ENCODE results near the gene RALB. TPM values are rescaled to one million over a fixed set of nuclear protein-coding genes. Genes with fewer than 3 reads are reported as not detected.
A peak's percentile ranks its signal among the peaks of the same experiment; 100 is the strongest.
"Not testable (repeated sequence)": the region's sequence is repeated elsewhere in the genome, so short reads cannot be mapped to it uniquely, and the experiment has no call there.

RALB gene
- polyA plus RNA-seq, 4 donors, result 76.2 to 95.8 (median 85.8) TPM

DNA sequence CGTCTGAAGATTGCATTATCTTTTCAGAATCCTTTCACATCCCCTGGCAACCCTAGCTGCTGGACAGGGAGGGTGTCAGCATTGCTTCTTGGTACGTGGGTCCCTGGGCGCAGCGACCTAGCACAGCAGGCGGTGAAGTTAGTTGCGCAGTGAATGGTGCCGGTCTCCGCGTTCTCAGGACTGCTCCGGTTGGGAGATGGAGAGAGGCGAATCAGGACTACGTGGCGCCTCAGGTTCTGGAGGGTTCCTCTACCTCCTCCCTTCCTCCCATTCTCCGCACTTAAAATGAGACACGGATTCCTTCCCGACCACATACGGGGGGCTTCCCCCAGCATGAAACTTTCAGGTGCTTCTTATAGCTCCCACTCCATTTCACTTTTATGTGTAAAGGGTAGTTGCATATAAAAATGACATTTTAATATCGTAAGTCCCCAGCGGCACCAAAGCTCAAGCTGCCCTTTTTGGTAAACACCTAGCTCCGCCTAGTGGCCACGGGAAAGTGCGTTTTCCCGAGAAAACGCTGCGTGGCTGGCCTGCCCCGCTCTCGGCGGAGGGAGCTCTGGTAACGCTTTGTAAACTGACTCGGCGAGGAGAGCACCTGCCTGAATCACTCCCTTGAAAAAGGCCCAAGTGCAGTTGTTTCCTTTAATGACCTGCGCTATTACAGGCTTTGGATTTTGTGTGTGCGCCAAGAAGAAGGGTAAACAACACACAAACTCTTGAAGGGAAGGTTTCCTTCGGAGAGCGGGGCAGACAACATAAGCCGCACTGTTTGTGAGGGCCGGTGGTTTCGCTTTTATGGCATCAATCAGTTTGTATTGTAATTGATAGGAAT lies 60.4 kb downstream of the RALB start:
- DNase-seq (ENCODE audit: low read depth in 4 of 4, low spot score in 3 of 4), result peak; percentile 78 to 83 (median 79)

DNA sequence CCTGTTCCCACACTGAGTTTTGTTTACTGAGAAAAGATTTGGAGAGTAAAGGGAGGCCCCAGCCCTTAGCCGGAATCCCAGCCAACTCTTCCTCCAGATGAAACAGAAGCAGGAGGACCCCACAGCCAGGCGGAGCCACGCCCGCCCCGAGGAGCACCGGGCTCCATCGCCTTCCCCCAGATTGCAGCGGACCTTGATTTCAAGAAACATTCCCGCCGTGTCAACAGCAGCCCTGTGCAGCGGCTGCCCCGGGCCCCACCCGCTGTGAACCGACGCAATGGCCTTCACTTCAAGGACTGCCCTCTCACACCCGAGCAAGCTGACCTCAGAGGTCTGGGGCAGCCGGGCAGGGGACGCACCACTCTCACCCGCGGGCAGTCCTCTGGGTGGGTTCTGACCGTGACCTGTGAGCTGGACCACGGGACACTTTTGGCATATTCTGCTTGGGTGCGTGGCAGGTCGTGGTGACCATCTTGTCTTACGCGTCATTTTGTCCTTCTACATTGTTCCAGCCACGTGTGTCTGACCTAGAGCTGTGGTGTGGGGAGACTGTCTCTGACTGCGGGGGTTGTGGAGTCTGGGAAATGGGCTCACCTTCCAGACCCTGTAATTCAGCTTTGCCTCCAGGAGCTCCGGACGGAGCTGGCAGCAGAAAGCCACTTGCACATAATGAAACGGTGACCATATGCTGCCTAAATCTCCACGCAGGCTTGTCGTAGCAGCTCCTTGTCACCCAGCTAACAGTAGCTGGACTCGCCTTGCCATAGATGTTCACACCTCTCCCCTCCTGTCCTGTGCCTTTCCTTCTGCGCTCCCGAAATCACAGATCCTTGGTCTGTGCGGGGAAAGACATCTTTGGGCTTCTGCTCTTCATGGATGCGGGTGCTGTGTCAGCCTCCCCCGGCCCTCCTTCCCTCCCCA lies 61.3 kb downstream of the RALB start:
- DNase-seq (ENCODE audit: low read depth in 4 of 4, low spot score in 3 of 4), result no peak

DNA sequence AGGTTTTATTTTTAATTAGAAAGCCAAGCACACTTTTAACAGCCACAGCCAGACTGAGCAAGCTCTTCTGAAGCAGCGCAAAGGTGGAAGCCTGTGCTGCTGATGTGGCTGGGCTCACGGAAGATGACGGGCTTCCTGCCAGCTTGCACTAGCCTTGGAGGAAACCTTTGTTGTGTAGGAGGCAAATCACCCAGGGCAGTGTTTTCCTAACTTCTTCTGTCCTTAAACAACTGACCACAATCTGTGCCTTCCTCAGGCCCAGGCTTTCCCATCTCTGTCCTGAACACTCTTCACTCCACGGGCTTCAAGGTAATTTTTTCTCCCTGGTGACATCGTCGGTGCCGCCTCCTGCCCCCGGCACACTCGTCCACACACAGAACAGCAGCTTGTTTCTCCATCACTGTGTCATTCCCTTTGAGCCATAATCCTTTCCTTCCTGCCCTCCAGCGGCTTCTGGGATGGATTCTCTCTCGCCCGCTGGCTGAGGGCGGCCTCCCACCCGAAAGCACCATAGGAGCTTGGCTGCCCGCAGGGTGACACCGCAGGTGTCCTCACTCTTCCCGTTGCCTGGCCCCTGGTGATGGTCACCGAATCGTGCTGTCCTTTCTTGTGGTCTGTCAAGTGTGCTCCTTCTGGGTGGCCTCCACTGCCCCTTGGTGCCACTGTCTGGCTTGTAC lies 62.2 kb downstream of the RALB start:
- DNase-seq (ENCODE audit: low read depth in 4 of 4, low spot score in 3 of 4), result no peak

DNA sequence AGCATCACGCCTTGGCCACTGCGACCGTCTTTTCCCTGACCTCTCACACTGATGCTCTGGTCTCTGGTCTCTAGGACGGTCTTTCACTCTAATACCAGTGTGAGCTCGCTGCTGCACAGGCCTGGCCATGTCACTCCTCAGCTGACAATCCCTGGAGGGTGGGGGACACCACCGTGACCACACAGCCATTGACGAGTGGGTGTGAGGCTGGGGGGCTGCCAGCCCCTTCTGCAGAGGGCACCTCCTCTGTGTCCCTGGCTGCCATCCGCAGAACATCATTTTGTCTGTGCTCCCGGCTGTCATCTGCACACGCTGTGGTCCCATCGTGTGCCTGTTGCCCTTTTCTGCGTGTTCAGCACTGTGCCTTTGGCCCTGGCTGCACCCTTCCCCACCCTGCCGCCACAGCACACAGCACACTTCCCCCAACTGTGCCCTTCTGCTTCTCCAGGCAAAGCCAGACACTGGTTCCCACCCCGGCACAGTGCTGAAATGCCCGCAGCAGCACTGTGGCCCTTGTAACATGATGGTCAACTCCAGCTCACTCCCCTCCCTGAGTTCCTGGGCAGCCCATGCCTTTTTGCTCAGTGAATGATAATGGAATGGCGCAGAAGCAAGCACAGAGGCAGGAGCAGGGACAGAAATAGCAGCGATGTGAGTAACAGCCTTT lies 62.8 kb downstream of the RALB start:
- DNase-seq (ENCODE audit: low read depth in 4 of 4, low spot score in 3 of 4), result no peak

DNA sequence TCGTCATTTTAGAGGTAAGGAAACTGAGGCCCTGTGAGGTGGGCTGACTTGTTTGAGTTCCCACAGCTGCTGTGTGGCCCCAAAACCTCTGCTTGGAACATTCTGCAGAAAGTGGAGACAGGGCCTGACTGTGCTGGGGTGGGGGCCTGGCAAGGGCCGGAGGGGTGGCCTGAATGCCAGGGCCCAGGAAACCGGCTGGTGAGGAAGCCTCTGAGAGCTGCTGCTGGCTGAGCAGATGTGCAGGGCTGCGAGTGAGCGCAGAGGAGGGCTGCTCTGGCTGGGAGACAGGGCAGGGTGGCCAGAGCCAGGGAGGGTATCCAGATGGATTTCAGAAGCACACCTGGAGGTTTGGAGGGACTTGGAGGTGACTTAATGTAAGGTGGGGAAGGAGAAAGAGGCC lies 63.4 kb downstream of the RALB start:
- DNase-seq (ENCODE audit: low read depth in 4 of 4, low spot score in 3 of 4), result no peak

DNA sequence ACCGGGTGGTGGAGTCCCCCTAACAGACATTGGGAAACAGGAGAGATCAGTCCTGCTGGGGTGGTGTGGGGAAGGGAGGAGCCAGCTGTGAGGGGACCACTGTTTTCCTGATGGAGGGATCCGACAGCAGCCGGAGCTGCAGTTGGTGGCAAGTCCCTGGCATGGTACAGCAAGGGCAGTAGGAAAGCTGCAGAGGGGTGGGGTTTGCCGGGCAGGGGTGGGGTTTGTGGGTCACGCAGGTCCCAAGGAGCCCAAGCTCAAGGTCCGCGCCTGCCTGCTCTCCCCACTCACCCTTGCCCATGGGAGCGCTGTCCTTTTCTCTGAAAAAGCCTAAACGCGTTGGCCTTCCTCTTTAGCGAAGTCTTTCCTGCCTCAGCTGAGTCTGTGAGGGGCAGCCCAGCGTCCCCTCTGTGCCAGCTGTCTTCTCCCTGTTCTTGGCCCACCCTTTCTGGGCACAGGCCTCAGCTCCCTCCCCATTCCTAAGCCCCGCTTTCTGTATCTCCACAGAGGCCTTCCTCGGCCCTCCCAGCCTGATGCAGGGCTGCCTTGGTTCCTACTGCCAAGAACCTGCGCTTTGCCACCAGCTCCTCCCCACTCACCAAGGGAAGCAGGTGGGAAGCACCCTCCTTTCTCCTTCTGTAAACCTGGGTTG lies 64.0 kb downstream of the RALB start:
- no peak for DNase-seq (ENCODE audit: low read depth in 4 of 4, low spot score in 3 of 4)

DNA sequence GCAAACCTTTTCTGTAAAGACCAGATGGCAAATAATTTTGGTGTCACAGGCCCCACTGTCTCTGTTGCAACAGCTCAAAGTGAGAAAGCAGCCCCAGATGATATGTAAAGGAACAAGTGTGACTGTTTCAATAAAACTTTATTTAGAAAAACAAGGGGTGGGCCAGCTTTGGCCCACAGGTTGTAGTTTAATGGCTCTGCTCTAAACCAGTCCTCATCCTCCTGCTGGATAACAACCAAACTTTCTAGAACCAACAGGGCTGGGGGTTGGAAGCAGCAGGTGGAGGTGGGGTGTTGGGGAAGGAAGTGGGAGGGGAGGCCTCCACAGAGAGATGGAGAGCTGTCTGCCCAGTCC lies 64.5 kb downstream of the RALB start:
- DNase-seq (ENCODE audit: low read depth in 4 of 4, low spot score in 3 of 4), result no peak

DNA sequence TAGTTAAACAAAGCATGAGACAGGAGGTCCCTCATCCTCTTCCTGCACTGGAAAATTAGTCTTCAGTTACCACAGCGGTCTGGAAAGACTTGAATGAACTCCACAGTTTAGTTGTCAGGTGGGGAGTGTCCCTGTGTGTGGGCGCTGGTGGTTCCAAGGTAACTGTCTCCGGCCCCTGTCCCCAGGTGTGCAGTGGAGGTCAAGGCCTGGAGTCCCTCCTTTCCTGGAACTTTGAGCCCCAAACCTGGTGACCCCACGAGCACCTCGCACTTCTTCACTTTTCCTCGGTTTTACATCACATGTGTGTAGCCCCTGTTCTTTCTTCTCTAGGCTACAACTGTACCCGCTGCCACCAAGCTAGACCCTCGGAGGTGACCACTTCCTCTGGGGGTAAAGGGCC lies 65.3 kb downstream of the RALB start:
- no peak for DNase-seq (ENCODE audit: low read depth in 4 of 4, low spot score in 3 of 4)

DNA sequence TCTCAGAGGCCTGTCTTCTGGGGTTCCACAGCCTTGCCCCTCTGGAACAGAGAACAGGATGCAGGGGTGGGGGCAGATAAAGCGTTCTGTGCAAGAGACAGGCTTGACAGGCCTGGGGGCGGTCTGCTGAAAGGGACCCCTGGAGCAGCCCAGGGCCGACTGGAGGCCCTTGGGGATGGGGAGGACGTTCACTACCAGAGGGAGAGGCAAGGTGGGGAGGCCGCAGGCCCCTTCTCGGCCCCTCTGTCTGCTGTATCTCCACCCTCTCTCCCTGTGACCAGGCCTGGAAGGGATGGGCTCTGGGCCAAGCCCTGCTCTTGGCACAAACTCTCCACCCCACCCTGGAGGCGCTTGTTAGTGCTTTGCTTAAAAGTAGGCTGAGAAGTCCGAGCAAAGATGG lies 66.0 kb downstream of the RALB start:
- no peak for DNase-seq (ENCODE audit: low read depth in 4 of 4, low spot score in 3 of 4)

DNA sequence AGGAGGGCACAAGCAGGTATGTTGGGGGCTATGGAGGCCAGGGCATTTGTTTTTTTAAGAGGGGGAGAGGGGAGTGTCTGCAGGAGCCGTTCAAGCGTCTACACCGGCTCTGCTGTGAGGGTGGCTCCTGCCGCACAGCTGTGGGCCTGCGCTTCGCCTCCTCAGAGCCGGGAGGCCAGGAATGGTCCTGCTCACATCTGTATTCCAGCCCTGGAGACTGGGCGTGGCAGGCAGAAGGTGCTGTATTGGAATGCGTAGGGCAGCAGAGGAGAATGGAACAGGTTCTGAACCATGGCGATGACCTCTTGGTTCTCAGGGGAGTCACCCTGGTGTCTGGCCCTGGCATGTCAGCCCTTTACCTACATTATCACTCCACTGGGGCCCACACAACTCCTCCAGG lies 66.5 kb downstream of the RALB start:
- DNase-seq (ENCODE audit: low read depth in 4 of 4, low spot score in 3 of 4), result no peak

DNA sequence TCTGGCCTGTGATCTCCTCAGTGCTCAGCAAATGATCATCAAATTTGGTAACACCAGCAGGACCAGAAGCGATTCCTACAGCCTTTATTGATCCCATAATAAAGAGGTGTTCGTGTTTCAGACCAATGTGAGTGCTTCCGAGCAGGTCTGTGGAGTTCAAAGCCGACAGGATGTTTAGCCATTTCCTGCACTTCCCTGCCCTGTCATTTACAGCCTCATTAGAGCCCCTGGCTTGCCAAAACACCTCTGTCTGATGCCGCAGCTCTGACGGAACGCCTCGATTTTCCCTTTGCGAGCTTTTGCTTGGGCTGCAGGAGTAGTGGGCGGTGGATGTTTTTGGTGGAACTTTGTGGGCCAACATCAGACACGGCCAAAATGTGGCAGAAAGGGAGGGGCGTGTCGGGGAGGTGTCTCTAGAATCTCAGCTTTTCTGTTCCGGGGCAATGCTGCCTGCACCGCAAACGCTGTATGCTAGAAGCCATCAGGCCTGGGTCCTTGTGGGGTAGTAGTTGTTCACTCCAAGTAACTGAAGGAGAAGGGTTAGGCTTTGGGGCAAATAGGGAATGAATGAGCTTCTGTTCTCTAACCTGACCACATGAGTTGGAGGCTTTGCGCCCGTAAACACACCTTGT lies 67.2 kb downstream of the RALB start:
- no peak for DNase-seq (ENCODE audit: low read depth in 4 of 4, low spot score in 3 of 4)

DNA sequence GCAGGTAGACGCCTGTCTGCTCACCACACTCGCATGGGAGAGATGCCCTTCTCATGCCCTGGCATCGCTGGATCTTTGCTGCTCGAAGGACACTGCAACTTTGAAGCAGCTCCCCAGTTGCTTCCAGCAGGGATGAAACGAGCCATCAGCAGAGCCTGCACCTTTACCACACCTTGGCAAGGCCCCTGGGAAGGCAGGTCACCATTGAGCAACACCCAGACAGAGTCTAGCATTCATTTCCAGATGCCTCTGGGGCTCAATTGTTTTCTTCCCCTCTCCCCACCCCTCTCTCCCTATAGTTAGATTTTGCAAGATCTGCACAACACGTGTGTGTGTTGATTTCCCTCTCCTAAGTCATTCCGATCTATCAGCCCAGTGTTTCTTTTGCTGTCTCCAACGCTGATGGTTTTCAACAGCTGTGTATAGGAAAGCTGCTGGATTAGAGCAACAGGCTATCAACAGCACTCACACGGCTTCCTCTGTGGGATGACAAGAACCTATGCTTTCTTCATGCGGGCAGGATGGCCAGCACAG lies 67.7 kb downstream of the RALB start:
- no peak for DNase-seq (ENCODE audit: low read depth in 4 of 4, low spot score in 3 of 4)

DNA sequence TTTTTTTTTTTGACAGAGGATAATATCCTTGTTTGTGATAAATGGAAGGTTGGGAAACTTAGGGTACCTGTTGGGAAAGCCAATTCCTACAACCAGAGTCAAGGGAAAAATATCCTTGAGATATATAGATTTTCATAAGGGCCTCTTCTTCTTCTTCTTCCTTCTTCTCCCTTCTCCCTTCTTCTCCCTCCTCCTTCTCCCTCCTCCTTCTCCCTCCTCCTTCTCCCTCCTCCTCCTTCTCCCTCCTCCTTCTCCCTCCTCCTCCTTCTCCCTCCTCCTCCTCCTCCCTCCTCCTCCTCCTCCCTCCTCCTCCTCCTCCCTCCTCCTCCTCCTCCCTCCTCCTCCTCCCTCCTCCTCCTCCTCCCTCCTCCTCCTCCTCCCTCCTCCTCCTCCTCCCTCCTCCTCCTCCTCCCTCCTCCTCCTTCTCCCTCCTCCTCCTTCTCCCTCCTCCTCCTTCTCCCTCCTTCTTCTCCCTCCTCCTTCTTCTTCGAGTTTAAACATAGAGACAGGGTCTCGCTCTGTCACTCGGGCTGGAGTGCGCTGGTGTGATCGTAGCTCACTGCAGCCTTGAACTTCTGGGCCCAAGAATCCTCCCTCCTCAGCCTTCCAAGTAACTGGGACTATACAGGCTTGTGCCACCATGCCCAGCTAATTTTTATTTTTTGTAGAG lies 68.4 kb downstream of the RALB start:
- DNase-seq (ENCODE audit: low read depth in 4 of 4, low spot score in 3 of 4), result not testable (repeated sequence)

DNA sequence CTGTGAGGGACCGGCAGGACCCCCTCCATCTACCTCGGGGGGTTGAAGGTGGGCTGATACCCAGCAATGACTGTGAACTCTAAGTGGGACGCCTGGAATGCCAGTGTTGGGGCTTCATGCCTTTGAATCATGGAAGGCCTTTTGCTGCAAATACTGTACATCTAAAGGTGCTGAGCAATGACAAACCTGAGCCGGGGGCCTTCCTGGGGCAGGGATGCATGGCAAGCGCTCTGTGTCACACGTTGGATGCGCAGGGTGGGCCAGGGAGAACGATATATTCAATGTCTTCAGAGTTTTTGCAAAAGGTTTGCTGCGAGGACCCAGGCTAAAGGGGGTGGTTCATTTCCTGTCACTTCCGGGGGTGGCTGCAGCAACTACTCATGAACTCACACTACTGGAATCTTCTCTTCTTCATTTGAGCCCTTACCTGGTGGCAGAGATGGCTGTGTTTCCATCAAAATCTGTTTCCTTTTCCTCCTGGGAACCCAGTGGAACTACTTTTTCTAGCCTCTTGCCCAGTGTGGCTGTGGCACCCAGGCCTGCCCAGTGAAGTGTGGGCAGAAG lies 69.2 kb downstream of the RALB start:
- no peak for DNase-seq (ENCODE audit: low read depth in 4 of 4, low spot score in 3 of 4)

DNA sequence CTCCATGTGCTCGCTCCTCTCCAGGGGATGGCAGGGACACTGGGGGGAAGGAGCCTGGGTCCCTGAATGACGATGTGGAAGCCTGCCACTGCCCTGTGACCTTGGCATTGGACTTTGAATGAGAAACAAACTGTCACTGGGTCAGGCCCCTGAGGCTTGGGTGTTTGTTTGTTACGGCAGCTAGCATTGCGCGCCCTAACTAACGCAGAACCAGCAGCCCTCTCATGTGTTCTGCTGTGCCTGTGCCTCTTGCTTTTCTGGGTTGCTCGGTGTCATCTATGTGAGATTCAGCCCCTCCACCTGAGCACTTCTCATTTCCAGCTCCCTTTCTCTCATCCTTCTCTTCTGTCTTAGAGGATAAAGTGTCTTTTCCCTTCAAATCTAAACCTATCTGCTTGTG lies 69.7 kb downstream of the RALB start:
- no peak for DNase-seq (ENCODE audit: low read depth in 4 of 4, low spot score in 3 of 4)

DNA sequence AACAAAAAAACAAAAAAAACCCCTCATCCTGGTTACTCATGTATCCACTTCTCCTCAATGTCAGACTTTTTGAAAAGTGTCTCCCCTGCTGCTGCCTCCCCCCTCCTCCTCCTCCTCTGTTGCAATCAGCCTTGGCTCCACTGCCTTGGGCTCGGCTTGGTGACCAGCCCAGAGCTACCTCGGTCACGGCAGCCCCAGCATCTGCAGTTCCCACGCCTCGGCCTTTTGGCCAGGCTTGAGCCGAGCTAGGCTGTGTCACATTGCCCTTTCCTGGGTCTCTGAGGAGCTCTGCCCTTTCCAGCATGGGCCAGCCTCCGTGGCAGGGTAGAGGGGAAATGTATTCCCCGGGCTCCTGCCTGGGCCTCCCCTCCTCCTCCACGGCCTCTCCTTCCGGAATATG lies 70.6 kb downstream of the RALB start:
- DNase-seq (ENCODE audit: low read depth in 4 of 4, low spot score in 3 of 4), result no peak

DNA sequence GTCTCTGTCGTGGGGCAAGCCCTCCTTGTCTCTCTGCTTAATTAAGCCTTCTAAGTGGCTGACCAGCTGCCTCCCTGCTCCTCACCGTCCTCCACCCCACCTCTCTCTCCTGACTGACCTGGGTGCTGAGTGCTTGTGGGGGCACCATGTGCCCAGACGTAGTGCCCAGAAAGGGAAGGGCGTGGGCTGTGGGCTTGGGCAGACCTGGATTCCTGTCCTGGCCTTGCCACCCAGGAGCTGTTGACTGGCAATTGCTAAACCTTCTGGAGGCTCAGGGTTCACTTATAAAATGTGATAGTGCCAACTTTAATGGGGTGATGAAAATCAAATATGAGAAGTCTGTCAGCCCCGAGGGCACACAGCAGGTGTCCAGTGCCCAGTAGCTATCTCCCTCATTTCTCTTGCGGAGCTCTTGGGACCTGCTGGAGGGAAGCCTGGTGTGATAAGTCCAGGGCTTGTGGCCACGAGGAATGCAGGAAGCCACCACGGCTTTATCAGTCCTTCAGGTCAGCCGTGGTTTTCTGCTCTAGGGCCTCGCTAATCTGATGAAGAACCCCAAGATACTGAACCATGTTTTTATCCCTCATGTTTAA lies 71.3 kb downstream of the RALB start:
- no peak for DNase-seq (ENCODE audit: low read depth in 4 of 4, low spot score in 3 of 4)

DNA sequence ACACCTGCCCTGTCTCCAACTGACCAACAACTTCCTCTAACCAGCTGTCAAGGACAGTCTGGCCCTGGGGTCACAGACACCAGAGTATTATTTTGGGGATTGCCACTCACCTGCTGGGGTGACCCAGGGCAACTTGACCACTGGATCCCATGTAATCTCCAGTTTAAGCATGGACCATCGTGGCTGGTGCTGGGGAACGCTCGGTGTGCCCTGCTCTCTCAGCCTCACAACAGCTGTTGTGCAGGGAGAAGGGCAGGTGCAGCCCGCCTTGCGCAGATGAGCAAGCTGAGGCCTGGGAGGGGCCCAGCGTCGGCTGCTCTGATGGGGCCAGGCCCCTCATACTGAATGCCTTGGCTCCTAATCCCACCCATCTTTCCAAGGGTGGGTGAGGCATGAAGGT lies 72.3 kb downstream of the RALB start:
- DNase-seq (ENCODE audit: low read depth in 4 of 4, low spot score in 3 of 4), result no peak
